Muscle of leg (tissue), 11 donors: ENCODE measurements around the gene GABBR2. TPM values are rescaled to one million over a fixed set of nuclear protein-coding genes. Genes with fewer than 3 reads are reported as not detected.

Experiments
- DNase-seq: peaks from one replicate; pipeline ENCODE4 v3.0.0; 2013
- H3K27ac ChIP-seq: one replicate; pipeline ENCODE4 v1.5.1; 2013; ENCODE audit warnings: mild to moderate bottlenecking, low read length, control low read depth
- H3K27me3 ChIP-seq: one replicate; pipeline ENCODE4 v1.6.1; 2013; ENCODE audit warnings: low read length; ENCODE audit not compliant: control insufficient read depth, insufficient read depth
- H3K36me3 ChIP-seq: one replicate; pipeline ENCODE4 v1.6.1; 2013; ENCODE audit warnings: low read length; ENCODE audit not compliant: control insufficient read depth, insufficient read depth
- H3K4me1 ChIP-seq: one replicate; pipeline ENCODE4 v1.6.1; 2013; ENCODE audit warnings: low read length; ENCODE audit not compliant: control insufficient read depth, insufficient read depth
- H3K4me3 ChIP-seq: one replicate; pipeline ENCODE4 v1.5.1; 2013; ENCODE audit warnings: low read length, control low read depth
- H3K9me3 ChIP-seq: replicated peaks from 2 replicates; pipeline ENCODE4 v1.6.1; 2013; ENCODE audit warnings: low read depth, low read length; ENCODE audit not compliant: control insufficient read depth
- WGBS: methylation state at CpG from one replicate; pipeline ENCODE4 v1.1.5; 2013; ENCODE audit warnings: missing lambda C conversion rate; ENCODE audit not compliant: insufficient coverage; 5-methylcytosine and 5-hydroxymethylcytosine counted together
- polyA plus RNA-seq, 8 donors: library from polyadenylated mRNA; unstranded; fragments of 120-200 nt; gene quantifications; one replicate each; pipeline versions ENCODE4 v1.2.1 to v1.2.3, GENCODE V29; 2013; ENCODE audit warnings: inconsistent platforms in 1 of 8, low replicate concordance in 1 of 8; ENCODE audit not compliant: insufficient read length in 8 of 8, insufficient read depth in 1 of 8
- total RNA-seq: library from RNA; stranded (reverse); fragments of 120-200 nt; gene quantifications from one replicate; pipeline ENCODE4 v1.2.4, GENCODE V29; 2013

Gene GABBR2
- total and polyA plus RNA-seq, 9 donors = 0.35 to 1.6 (median 0.89) TPM

GRCh38 chr9:98372077-98372836 lies 336.5 kb downstream of the GABBR2 start:
- no peaks in the 10 kb centered on the region for H3K36me3 ChIP-seq
- no peak overlapping the region for H3K4me3 ChIP-seq
- WGBS = 62% methylated on average over 5 of the region's 7 CpGs
- H3K27me3 ChIP-seq = peaks cover 3% of the 10 kb centered on the region
- H3K9me3 ChIP-seq = no peaks in the 10 kb centered on the region
- peak; percentile 96 for DNase-seq
- peak overlapping the region; percentile 55 for H3K27ac ChIP-seq
- H3K4me1 ChIP-seq = peaks cover 11% of the 10 kb centered on the region

- H3K27ac ChIP-seq = no peak overlapping the region
- DNase-seq = no peak
Measured at GRCh38 chr9:98370976-98371315, 337.8 kb downstream of the GABBR2 start.

GRCh38 chr9:98370300-98370975 lies 338.3 kb downstream of the GABBR2 start:
- Histone ChIP-seq H3K36me3 (no peaks in the 10 kb centered on the region), H3K27me3 (peaks cover 3% of the 10 kb centered on the region), H3K4me1 (peaks cover 11% of the 10 kb centered on the region), H3K27ac (no peak overlapping the region), H3K4me3 (no peak overlapping the region), H3K9me3 (peaks cover under 1% of the 10 kb centered on the region)
- DNase-seq = no peak
- 76% methylated on average over 6 of the region's 9 CpGs for WGBS

More at GRCh38 chr9:98370976-98371315, 337.8 kb downstream of the GABBR2 start:
- H3K4me1 ChIP-seq = peaks cover 11% of the 10 kb centered on the region
- peaks cover 3% of the 10 kb centered on the region for H3K27me3 ChIP-seq
- no peak overlapping the region for H3K4me3 ChIP-seq
- WGBS = 86% methylated on average over 2 of the region's 4 CpGs
- H3K36me3 ChIP-seq = no peaks in the 10 kb centered on the region
- no peaks in the 10 kb centered on the region for H3K9me3 ChIP-seq

- H3K4me3 ChIP-seq = no peak overlapping the region
- 94% methylated on average over 2 of the region's 2 CpGs for WGBS
- H3K36me3 ChIP-seq = no peaks in the 10 kb centered on the region
- peaks cover 3% of the 10 kb centered on the region for H3K27me3 ChIP-seq
- H3K9me3 ChIP-seq = peaks cover 4% of the 10 kb centered on the region
- H3K27ac ChIP-seq = no peak overlapping the region
- DNase-seq = no peak
- H3K4me1 ChIP-seq = peaks cover 11% of the 10 kb centered on the region
Measured at GRCh38 chr9:98369896-98370295, 338.8 kb downstream of the GABBR2 start.

- Histone ChIP-seq H3K27me3 (peaks cover 3% of the 10 kb centered on the region), H3K36me3 (no peaks in the 10 kb centered on the region), H3K4me3 (no peak overlapping the region), H3K4me1 (peaks cover 11% of the 10 kb centered on the region), H3K27ac (no peak overlapping the region), H3K9me3 (peaks cover 4% of the 10 kb centered on the region)
- no peak for DNase-seq
- WGBS = 88% methylated on average over 2 of the region's 2 CpGs
Measured at GRCh38 chr9:98369471-98369870, 339.3 kb downstream of the GABBR2 start.

GRCh38 chr9:98369066-98369425 lies 339.7 kb downstream of the GABBR2 start:
- no peak for DNase-seq
- Histone ChIP-seq H3K4me3 (no peak overlapping the region), H3K4me1 (peaks cover 11% of the 10 kb centered on the region), H3K9me3 (peaks cover 4% of the 10 kb centered on the region), H3K27ac (no peak overlapping the region), H3K36me3 (no peaks in the 10 kb centered on the region), H3K27me3 (peaks cover 3% of the 10 kb centered on the region)
- 83% methylated on average over 1 of the region's 6 CpGs for WGBS

- H3K4me3 ChIP-seq = no peak overlapping the region
- no peak for DNase-seq
- 71% methylated on average over 4 of the region's 9 CpGs for WGBS
- H3K27me3 ChIP-seq = peaks cover 3% of the 10 kb centered on the region
- H3K9me3 ChIP-seq = peaks cover 4% of the 10 kb centered on the region
- no peak overlapping the region for H3K27ac ChIP-seq
- peaks cover 11% of the 10 kb centered on the region for H3K4me1 ChIP-seq
- no peaks in the 10 kb centered on the region for H3K36me3 ChIP-seq
Measured at GRCh38 chr9:98368366-98369065, 340.2 kb downstream of the GABBR2 start.

- peaks cover 4% of the 10 kb centered on the region for H3K9me3 ChIP-seq
- WGBS = 73% methylated on average over 4 of the region's 5 CpGs
- H3K4me1 ChIP-seq = peaks cover 11% of the 10 kb centered on the region
- no peaks in the 10 kb centered on the region for H3K36me3 ChIP-seq
- H3K4me3 ChIP-seq = no peak overlapping the region
- H3K27ac ChIP-seq = no peak overlapping the region
- H3K27me3 ChIP-seq = peaks cover 3% of the 10 kb centered on the region
- DNase-seq = no peak
Measured at GRCh38 chr9:98367923-98368322, 340.8 kb downstream of the GABBR2 start.

GRCh38 chr9:98367371-98367900 lies 341.3 kb downstream of the GABBR2 start:
- Histone ChIP-seq H3K4me1 (peaks cover 11% of the 10 kb centered on the region), H3K27me3 (peaks cover 6% of the 10 kb centered on the region), H3K36me3 (no peaks in the 10 kb centered on the region), H3K4me3 (no peak overlapping the region), H3K27ac (no peak overlapping the region), H3K9me3 (peaks cover 4% of the 10 kb centered on the region)
- DNase-seq = no peak
- 78% methylated on average over 2 of the region's 5 CpGs for WGBS

- H3K4me1 ChIP-seq = peaks cover 7% of the 10 kb centered on the region
- DNase-seq = no peak
- H3K36me3 ChIP-seq = no peaks in the 10 kb centered on the region
- H3K27me3 ChIP-seq = peaks cover 5% of the 10 kb centered on the region
- no peak overlapping the region for H3K27ac ChIP-seq
- WGBS = no CpG with 5 or more reads among the region's 1 CpG
- peaks cover 4% of the 10 kb centered on the region for H3K9me3 ChIP-seq
- H3K4me3 ChIP-seq = no peak overlapping the region
Measured at GRCh38 chr9:98365781-98366180, 343.0 kb downstream of the GABBR2 start.
